Measurements from ENCODE around the gene ACTR3C.
"Not testable (repeated sequence)": the region's sequence is repeated elsewhere in the genome, so short reads cannot be mapped to it uniquely, and the experiment has no call there.

ACTR3C gene

DNA sequence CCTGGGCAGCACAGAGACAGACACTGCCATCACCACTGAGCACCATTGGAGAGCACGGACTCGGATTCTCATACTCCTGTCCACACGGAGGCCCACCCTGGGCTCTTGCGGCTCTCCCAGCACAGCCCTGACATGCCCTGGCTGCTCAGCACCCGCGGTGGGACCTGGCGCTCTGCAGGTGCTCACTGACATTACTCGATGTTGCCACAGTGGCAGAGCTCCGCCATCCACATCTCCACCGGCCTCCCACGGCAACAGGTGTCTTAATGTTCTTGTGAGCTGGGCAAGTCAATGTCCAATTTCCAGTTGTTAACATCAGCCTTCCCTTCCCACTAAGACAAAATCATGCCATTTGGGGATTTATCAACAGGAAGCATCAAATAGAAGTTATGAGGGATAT lies 45.0 kb downstream of the ACTR3C start:
- DNase-seq, result not testable (repeated sequence)

DNA sequence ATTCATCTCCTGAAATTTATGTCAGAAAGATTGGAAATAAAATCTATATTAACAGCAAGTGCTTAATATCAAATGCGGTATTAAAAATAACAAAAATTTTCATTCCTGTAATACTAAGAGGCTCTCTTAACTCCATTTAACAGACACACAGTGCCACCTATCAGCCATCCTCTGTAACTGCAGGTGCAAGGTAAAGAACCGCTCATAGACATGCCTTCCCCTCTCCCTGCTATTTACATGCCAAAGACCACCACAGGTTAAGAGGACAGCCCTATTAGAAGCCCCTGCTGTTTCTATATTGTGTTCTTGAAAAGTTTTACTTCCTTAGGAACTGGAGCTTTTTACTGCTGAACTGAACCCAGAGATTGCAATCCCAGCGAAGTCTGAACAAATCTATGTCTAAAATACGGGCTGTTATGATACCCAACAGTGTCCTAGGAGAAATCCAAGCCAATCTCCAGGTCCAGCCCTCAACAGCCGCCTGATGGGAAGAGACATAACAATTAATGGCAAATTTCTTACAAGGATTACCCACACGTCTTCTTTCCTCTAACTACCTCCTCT lies 47.1 kb downstream of the ACTR3C start:
- peak; percentile 43 for DNase-seq

DNA sequence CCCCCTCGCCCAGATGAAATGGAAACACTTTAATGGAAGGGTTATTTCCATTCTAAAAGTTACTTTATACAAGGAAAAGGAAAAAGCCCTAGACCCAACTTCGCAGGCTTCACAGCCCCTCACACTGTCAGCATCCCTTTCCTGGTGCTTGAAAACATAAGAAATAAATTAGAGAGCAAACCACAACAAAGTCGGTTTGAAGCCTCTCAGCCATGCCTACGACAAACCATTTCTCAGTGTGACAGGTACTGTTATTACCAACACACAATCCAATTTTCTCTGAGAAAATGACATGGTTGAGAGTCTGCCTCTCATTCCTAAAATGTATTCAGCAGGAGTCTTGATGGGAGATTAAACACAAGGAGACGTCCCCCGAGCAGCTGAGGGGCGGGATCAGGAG lies 51.4 kb downstream of the ACTR3C start:
- peak; percentile 1 for DNase-seq

DNA sequence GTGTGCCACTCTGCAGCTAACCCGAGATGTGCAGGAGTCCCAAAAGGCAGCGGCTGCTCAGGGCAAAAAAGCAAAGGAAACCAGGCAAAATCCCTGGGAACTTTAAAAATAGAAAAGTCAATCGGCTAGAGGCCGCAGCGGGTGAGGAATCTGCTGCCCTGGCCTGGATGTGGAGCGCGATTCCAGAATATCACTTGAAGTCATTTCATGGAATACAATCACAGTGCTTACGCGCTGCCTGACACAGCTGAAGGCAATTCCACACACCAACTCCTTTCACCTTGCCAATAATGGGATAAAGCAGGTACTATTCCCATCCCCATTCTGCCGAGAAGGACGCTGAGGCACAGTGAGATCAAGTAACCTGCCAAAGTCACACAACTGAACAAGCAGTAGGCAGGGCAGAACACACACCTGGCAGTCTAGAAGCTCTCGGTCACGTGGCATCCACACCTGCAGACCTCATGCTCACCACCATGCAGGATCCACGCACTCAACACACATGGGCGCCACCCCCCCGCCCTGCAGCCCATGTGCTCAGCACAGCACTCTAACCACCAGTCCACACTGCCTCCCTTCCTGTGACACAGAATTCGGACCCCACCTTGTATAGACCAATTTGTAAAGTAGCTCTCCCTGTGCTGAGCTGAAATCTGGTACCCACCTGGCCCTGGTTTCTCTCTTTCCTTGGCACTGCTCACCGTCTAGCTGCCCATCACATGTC lies 53.1 kb downstream of the ACTR3C start:
- DNase-seq, result not testable (repeated sequence)

DNA sequence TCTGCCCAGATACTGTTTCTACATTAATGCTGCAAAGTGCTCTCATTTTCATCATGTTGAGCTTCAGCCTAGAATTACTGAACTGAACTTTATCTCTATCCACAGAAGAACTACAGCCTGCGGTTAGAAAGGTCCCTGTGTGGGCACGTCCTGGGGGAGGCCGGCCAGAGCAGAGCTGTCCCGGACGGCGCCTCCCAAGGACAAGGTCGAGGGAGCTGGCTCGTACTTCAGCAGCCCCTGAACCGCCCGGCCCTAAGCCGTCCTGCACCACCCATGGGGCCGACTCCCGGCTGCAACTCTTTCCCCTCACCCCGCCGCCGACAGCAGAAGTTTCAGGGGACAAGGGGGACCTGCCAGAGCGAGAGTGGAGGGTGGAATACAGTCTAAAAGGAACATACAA lies 54.5 kb downstream of the ACTR3C start:
- DNase-seq, result not testable (repeated sequence)

DNA sequence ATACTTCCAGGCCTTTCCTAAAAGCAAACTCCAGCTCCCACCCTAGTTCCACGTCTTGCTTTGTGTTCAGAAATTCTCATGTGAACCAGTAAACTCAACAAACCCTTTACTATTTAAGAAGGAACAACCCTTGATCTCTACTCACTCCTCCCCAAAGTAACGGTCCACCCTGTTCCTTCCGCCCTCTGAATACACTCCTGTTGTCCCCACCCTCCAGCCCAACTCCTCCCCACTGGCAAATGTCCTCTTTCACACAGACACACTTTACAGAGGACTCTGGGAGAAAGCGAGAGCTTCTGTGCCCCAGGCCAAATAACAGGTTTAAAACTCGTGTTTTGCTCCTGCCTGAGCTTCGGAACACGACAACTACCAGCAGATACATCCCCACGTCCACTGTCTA lies 55.1 kb downstream of the ACTR3C start:
- DNase-seq, result not testable (repeated sequence)

DNA sequence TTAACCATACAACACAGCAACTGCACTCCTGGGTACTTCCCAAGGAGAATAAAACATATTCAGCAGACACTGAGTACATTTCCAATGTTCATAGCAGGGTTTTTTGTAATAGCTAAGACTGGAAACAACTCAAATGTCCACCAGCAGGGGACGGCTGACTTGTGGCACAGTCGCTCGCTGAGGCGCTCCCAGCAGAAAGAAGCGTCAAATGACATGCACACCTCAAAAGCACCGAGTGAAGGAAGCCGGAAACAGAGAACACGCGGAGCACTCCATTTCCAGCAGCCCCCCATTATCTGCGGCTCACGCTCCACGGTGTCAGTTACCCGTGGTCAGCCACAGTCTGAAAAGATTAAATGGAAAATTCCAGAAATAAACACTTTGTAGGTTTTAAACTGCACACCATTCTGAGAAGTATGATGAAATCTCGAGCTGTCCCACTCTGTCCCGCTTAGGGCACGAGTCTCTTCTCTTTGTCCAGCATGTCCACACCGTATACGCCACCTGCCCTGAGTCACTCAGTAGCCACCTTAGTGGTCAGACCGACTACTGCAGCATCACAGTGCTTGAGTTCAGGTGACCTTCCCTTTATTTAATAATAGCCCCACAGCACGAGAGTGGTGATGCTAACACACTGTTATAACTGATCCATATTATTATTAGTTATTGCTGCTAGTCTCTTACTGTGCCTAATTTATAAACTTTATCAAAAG lies 56.2 kb downstream of the ACTR3C start:
- DNase-seq, result not testable (repeated sequence)

DNA sequence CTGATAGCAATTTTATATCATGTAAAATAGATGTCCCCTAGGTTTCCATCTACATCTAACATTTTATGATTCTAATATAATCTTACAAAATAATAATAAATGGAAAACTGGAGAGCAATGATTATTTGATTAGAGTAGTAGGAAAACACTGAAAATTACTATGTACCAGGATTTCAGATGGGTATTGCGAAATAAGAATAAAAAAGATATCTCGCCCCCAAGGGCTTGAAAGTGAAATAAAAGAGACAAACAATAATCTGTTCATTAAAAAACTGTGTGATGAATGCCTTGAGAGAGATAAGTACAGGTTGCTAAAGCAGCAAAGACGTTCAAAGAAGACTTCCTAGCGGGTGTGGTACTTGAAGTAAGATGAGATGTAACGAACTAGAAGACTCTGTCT lies 60.7 kb downstream of the ACTR3C start:
- DNase-seq, result not testable (repeated sequence)

DNA sequence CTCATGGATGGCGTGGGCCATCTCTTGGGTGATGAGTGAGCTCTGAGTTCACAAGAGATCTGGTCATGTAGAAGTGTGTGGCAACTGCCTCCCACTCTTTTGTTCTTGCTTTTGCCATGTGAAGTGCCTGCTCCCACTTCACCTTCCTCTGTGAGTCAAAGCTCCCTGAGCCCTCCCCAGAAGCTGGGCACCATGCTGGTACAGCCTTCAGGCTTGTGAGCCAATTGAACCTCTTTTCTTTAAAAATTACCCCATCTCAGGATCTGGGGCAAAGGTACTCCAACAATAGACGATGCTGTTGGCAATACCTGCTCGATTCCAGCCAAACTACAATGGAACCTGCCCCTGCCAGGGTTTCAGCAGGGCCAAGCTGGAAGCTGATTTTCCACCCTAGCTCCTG lies 75.6 kb downstream of the ACTR3C start:
- not testable (repeated sequence) for DNase-seq

DNA sequence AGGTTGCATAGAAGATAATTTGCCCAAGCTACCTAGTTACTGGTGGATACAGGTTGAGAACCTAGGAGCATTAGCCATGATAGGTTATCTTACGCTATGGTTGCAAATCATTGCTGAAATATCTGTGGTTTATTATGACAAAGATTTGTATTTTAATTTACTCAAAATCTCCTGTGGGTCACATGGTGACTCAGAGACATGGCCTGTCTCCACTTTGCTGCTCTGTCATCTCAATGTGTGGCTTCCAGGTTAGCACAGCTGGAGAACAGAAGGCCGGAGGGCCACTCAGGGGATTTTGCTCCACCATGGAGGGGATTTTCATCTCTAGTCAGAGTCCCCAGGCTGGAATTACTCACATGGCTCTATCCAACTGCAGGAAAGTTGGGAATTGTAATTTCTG lies 78.1 kb downstream of the ACTR3C start:
- not testable (repeated sequence) for DNase-seq

DNA sequence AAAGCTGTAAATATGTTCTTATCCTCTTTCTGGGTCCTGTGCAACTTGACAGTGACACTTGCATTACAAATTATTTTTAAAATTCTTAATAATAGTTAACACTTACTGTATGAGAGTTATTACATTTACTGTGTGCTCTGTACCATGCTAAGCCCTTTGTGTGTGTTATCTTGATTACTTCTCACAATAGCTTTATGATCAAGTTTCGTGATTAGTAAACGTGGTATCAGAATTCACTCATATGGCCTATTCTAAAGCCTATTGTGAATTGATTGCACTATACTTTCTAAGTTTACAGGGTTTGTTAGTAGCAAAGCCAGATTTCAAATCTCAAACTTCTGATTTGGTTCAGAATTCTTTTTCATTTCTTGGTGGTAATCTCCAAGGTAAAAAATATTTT lies 80.4 kb downstream of the ACTR3C start:
- not testable (repeated sequence) for DNase-seq

DNA sequence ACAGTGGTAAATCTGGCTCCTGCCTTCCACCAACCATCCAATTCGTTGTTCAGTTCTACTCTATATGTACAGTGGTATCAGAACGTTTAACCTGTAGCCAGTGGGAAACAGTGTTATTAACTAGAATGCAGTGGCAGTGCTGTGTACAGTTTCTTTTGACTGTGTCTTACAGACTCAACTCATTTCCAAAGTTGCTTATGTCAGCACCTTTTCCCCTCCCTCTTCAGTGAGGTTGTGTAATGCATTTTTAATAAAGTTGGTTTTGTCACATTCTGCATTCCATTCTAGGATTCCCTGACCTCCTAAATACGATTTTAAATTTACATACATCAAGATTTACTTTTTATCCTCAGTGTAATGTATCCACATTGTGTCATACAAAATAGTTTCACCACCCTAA lies 97.9 kb downstream of the ACTR3C start:
- DNase-seq, result not testable (repeated sequence)

DNA sequence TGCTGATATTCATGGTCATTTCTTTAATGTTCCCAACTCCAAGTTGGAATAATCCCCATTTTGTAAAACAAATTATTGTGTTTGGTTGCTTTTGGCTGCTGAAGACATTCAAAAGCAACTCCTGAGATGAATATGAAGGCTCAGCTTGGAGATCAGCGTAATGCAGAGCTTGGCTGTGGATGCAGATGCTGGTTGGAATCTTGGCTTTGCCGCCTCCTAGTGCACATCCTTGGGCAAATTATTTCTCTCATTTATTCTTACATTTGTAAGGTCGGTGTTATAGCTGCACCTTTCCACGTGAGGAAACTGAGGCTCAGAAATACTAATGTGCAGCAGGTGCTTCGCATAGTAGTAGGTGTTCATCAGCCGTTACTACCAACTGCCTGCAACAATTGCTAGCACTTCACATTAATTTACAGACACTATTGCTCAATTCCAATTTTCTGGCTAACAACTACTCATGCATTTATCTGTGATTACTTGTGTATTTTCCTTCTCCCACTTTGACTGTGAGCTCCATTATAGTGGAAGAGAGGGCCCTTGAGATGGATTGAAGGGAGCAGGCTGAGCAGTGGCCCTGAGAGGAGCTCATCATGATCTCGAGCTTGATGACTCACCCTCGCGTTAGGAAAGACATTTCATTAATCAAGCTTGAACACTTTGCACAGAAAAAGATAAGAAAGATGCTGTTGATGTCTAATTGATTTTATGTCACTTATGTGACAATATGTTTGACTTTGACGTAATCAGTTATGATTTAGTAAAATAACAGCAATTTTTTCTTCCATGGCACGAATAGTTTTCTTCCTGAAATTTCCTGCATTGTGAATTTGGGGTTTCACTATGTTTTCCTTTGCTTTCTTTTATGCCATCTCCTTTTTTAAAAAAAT lies 101.0 kb downstream of the ACTR3C start:
- DNase-seq, result peak; percentile 2

DNA sequence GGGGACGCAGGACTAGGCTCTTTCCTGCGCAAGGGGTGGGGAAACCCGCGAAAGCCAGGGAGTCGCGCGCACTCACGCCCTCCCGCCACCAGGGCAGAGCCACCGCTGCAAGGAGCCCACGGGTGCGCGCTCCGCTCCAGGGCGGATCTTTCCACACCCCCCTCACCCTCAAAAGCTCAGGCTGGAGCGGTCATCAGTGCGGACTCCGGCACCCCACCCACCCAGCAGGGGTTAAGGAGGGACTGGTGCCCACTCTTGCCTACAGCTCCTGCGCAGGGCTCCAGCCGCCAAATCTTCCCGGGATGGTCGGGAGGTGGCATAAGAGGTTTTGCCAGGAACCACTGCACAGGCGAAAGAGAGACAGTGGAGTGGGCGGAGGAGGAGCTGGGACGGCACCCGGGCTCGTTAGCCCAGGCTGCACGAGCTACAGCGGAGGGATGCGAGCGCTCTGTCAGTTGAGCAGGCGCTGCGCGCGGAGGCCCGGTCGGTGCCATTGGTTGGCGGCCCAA lies 102.6 kb downstream of the ACTR3C start:
- not testable (repeated sequence) for DNase-seq

DNA sequence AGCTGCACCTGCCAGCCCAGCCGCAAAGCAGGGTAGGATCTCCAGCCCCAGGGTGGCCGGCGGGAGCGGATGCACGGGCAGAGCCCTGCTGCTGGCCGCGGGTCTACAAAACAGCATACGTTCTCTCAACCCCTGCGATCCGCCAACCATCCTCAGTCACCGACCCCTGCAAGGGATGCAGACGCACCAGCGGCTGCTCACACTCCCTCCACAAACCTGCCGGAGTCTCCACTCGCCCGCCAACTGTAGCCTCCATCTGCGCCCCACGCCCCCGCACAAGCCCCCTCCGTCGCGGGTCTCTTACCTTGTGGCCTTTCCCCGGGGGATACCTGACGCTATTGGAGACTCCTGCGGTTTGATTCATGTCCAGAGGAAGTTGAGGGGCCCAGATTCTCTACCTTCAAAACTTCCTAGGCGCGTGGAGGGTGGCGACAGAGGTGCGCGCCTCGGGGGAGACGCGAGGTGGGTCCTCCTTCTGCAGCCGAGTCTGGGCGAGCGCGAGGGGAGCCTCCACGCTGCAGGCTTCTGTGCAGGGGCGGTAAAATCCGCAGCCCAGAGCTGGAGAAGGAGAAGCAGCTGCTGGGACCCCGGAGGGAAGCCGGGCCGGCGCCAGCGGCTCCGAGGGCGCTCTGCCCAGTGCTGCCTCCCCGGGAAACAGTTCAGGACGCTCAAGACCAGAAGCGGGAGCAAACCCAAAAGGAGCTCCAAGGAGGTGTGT lies 103.2 kb downstream of the ACTR3C start:
- not testable (repeated sequence) for DNase-seq

DNA sequence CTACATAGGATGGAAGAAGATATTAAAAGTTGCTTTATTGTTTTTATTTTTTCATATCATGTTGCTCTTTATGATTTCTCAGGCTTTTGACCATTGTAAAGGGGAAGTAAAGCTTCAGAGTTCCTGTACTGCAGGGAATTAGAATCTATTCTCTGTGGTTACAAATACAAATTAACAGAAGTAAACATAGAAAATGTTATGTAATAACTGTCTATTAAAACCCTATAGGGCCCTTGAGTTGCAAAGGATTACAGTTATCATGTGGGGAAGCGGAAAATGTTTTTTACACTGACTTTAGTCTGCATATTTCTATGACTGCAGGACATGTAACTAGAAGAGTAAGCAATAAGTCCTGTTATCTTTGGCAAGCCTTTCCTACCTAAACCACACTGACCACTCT lies 116.5 kb downstream of the ACTR3C start:
- DNase-seq, result not testable (repeated sequence)

DNA sequence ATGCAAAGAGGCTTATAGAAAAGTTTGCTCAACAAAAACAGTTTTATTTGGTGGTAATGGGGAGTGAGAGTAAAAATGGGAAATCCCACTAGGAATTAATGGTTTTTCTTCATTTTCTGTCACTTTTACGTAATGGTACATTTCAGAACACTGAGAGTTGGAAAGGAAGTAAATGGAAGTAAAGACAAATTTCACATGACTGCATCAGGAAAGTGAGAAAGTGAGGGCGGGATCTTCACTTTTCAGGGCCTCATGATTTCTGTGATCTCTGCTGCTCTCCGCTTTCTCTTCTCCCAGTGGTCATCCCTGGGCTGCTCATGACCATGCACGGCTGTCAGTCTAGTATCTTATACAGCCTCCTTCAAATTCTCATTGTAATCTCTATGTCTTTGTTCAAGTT lies 117.5 kb downstream of the ACTR3C start:
- DNase-seq, result not testable (repeated sequence)

DNA sequence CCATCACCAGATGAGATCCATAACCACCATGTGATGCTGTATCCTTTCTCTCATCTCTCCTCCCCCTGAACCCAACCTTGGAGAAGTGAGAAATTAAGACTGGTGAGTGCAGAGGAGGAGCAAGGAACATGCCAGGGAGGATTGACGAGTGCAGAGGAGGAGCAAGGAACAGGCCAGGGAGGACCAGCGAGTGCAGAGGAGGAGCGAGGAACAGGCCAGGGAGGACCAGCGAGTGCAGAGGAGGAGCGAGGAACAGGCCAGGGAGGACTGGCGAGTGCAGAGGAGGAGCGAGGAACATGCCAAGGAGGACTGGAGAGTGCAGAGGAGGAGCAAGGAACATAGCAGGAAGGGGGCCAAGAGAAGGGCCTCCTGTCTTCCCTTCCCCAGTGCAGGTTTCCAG lies 118.8 kb downstream of the ACTR3C start:
- not testable (repeated sequence) for DNase-seq

DNA sequence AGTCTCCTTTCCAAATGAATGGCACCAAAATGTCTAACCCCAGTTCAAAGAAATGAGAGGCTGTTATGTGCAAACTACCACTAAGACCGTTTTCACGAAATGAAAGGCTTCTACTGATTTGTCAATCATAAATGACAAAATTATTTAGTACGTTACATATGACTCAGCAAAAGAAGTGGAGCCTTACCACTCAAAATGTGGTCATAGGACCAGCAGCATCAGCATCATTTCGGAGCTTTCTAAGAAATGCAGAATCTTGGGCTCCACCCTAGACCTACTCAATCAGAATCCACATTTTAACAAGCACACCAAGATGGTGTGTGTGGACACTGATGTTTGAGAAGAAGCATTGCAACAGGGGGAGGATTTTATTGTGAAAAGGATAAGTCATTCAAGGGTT lies 120.5 kb downstream of the ACTR3C start:
- not testable (repeated sequence) for DNase-seq
